Endothelial cell of umbilical vein (primary cell): ENCODE measurements around the gene EVX1.

Experiments
- CTCF ChIP-seq, 2 donors: IDR thresholded peaks; 1 replicate in 1 of 2; 2 replicates in 1 of 2; pipeline ENCODE4 v1.5.1; 2011; ENCODE audit warnings: low read length in 2 of 2, mild to moderate bottlenecking in 2 of 2, moderate library complexity in 2 of 2, control low read depth in 1 of 2, inconsistent platforms in 1 of 2, low read depth in 1 of 2; ENCODE audit not compliant: insufficient read depth in 1 of 2; ENCODE audit errors: extremely low read depth in 1 of 2
- EZH2 ChIP-seq: IDR thresholded peaks from 2 replicates; pipeline ENCODE4 v1.6.1; 2012; ENCODE audit warnings: borderline replicate concordance, low read depth, mild to moderate bottlenecking, moderate library complexity, low read length, inconsistent platforms; ENCODE audit not compliant: severe bottlenecking
- POLR2A ChIP-seq: IDR thresholded peaks from 2 replicates; pipeline ENCODE4 v1.6.1; 2012; ENCODE audit warnings: low read depth, mild to moderate bottlenecking, control low read depth, low read length
- POLR2AphosphoS5 ChIP-seq: IDR thresholded peaks from 2 replicates; pipeline ENCODE4 v1.6.1; 2012; ENCODE audit warnings: low read depth, mild to moderate bottlenecking, control low read depth, low read length, moderate library complexity; ENCODE audit not compliant: insufficient read depth

GRCh38 chr7:27254625-27255024 is 12.0 kb downstream of the EVX1 start:
- no peak for TF ChIP-seq CTCF (IDR thresholded peaks at IDR 0.05; ENCODE audit: extremely low read depth in 1 of 2, insufficient read depth in 1 of 2, low read depth in 1 of 2, low read length in 2 of 2)
- TF ChIP-seq POLR2AphosphoS5: no peak
- no peak for TF ChIP-seq EZH2
- TF ChIP-seq POLR2A: no peak
